Left lobe of liver (tissue), 2 donors: ENCODE measurements around the gene SSTR3. TPM values are rescaled to one million over a fixed set of nuclear protein-coding genes. Genes with fewer than 3 reads are reported as not detected.
A peak's percentile ranks its signal among the peaks of the same experiment; 100 is the strongest.

Experiments used
- ATAC-seq: fragments of 200-7000 bp; cut with Tn5 transposase; one replicate; pipeline ENCODE4 v1.9.1; 2020; ENCODE audit warnings: mild to moderate bottlenecking, moderate library complexity
- DNase-seq: peaks from one replicate; pipeline ENCODE4 v3.0.0-alpha.2; 2020; ENCODE audit warnings: low spot score
- total RNA-seq: library from RNA; stranded (reverse); gene quantifications from one replicate; pipeline ENCODE4 v1.2.1, GENCODE V29; 2021
- donor health status: DM: no; HTN: no; CAD: no; lungs with moderate emphysema.
- donor health status: DM: no; HTN: yes; CAD: no.

The SSTR3 gene
- total RNA-seq, 1 donor from 2014 or later: not detected

GRCh38 chr22:37229805-37230672 lies 17.8 kb upstream of the SSTR3 start:
- no peak for DNase-seq
- peak; percentile 52 for ATAC-seq

- ATAC-seq (no peak), DNase-seq (no peak)
Observed at GRCh38 chr22:37229012-37229804, 16.9 kb upstream of the SSTR3 start.

- ATAC-seq: peak; percentile 8
Observed at GRCh38 chr22:37228106-37229011, 16.1 kb upstream of the SSTR3 start.

GRCh38 chr22:37226514-37226913 lies 14.2 kb upstream of the SSTR3 start:
- ATAC-seq: no peak
- no peak for DNase-seq

More at GRCh38 chr22:37228106-37229011, 16.1 kb upstream of the SSTR3 start:
- no peak for DNase-seq

- DNase-seq (no peak), ATAC-seq (no peak)
Observed at GRCh38 chr22:37226087-37226486, 13.8 kb upstream of the SSTR3 start.

GRCh38 chr22:37225481-37225880 lies 13.2 kb upstream of the SSTR3 start:
- ATAC-seq (no peak), DNase-seq (no peak)

GRCh38 chr22:37224757-37225420 lies 12.6 kb upstream of the SSTR3 start:
- ATAC-seq: no peak
- no peak for DNase-seq

GRCh38 chr22:37223965-37224551 lies 11.8 kb upstream of the SSTR3 start:
- no peak for DNase-seq
- no peak for ATAC-seq

- ATAC-seq (no peak), DNase-seq (no peak)
Observed at GRCh38 chr22:37222440-37222971, 10.2 kb upstream of the SSTR3 start.

- ATAC-seq: no peak
- no peak for DNase-seq
Observed at GRCh38 chr22:37221424-37222333, 9.4 kb upstream of the SSTR3 start.

GRCh38 chr22:37220543-37220981 lies 8.3 kb upstream of the SSTR3 start:
- ATAC-seq (no peak), DNase-seq (no peak)

- ATAC-seq: no peak
- no peak for DNase-seq
Observed at GRCh38 chr22:37219533-37219932, 7.3 kb upstream of the SSTR3 start.

GRCh38 chr22:37218771-37219411 lies 6.6 kb upstream of the SSTR3 start:
- ATAC-seq (no peak), DNase-seq (no peak)

- DNase-seq: no peak
- ATAC-seq: no peak
Observed at GRCh38 chr22:37218399-37218770, 6.1 kb upstream of the SSTR3 start.

GRCh38 chr22:37215890-37216289 lies 3.6 kb upstream of the SSTR3 start:
- no peak for ATAC-seq
- no peak for DNase-seq

GRCh38 chr22:37214731-37215030 lies 2.4 kb upstream of the SSTR3 start:
- no peak for ATAC-seq
- no peak for DNase-seq

- no peak for DNase-seq
- no peak for ATAC-seq
Observed at GRCh38 chr22:37213941-37214730, 1.9 kb upstream of the SSTR3 start.
